NB4 (cell line): ENCODE results near the gene MAPRE3.

Experiments
- DNase-seq: peaks from one replicate; pipeline ENCODE4 v3.0.0; 2010; ENCODE audit warnings: low read depth
- H3K4me3 ChIP-seq: one replicate; pipeline ENCODE4 v1.5.1; 2011; ENCODE audit warnings: mild to moderate bottlenecking, low read depth, low read length, moderate library complexity
- MYC ChIP-seq: IDR thresholded peaks from 2 replicates; pipeline ENCODE4 v1.6.1; 2011; ENCODE audit warnings: low read depth, low read length
- POLR2A ChIP-seq: IDR thresholded peaks from 2 replicates; pipeline ENCODE4 v1.6.1; 2011; ENCODE audit warnings: mild to moderate bottlenecking; ENCODE audit not compliant: insufficient read length; ENCODE audit errors: extremely low read depth
- TF ChIP-seq, protein P1 (sequence below): IDR thresholded peaks from one replicate; pipeline ENCODE4 v1.5.1; 2012; ENCODE audit warnings: low read depth, low read length
- TF ChIP-seq, protein P2 (sequence below): IDR thresholded peaks from 2 replicates; pipeline ENCODE4 v1.6.1; 2011; ENCODE audit warnings: low read depth, low read length

Gene MAPRE3

DNA sequence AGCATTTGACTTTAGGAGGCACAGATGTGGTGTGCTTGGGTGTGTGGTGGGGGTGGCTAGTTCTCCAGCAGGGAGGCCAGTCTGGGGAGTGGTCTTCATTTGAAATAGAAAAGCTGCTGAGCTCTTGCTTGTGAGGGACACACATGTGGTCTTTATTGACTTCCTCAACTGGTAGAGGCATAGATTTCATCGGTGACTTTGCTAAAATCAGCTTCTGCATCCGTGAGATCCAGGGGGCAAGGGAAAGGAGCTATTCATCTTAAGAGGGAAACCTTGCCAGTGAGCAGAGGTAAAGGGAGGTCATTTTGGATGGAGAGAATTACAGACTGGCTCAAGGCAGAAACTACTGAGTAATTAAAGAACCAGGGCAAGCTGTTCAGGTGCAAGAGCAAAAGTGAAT, 4.7 kb downstream of the MAPRE3 start:
- H3K4me3 ChIP-seq, result no peak overlapping the region
- TF ChIP-seq, protein P1, sequence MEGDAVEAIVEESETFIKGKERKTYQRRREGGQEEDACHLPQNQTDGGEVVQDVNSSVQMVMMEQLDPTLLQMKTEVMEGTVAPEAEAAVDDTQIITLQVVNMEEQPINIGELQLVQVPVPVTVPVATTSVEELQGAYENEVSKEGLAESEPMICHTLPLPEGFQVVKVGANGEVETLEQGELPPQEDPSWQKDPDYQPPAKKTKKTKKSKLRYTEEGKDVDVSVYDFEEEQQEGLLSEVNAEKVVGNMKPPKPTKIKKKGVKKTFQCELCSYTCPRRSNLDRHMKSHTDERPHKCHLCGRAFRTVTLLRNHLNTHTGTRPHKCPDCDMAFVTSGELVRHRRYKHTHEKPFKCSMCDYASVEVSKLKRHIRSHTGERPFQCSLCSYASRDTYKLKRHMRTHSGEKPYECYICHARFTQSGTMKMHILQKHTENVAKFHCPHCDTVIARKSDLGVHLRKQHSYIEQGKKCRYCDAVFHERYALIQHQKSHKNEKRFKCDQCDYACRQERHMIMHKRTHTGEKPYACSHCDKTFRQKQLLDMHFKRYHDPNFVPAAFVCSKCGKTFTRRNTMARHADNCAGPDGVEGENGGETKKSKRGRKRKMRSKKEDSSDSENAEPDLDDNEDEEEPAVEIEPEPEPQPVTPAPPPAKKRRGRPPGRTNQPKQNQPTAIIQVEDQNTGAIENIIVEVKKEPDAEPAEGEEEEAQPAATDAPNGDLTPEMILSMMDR, result no peak
- TF ChIP-seq MYC, result no peak
- TF ChIP-seq, protein P2, sequence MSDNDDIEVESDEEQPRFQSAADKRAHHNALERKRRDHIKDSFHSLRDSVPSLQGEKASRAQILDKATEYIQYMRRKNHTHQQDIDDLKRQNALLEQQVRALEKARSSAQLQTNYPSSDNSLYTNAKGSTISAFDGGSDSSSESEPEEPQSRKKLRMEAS, result no peak
- no peak for TF ChIP-seq POLR2A
- DNase-seq, result no peak

DNA sequence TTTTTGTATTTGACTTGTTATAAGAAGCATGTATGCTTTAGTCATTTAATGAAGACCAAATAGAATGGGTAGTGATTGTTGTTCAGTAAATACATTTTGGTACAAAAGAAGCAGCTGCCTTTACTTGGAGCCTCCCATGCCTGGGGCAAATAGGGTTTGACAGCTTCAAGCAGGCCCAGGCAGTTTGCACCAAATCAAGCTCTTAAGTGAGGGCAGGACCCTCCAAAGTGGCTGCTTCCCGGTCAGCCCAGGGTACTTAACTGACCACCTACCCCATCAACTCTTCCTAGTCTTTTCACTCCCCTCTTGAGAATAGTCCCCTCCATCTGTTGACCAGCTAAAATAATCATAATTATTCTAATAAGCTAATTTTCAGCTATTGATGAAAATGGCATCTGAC, 5.2 kb downstream of the MAPRE3 start:
- no peak for DNase-seq
- TF ChIP-seq, protein P1, result no peak
- no peak for TF ChIP-seq POLR2A
- TF ChIP-seq, protein P2, result no peak
- no peak for TF ChIP-seq MYC
- no peak overlapping the region for H3K4me3 ChIP-seq

DNA sequence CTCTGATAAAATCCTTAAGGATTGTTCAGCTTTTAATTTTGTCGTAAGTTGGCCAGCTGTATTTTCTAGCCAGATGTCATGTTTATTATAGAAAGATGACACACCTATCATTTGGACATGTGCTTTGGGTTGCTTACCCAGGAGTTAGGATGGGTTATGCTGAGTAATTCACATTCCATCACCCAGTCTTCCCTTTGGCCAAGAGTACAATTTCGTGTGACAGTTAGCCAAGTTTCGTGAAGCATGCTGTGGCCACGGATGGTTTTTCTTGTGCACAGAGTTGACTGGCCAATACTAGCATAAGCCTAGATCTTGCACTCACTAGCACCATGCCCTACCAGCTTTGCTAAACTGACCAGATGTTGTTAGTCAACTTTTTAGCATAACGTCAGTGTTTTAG, 5.8 kb downstream of the MAPRE3 start:
- TF ChIP-seq MYC, result no peak
- TF ChIP-seq POLR2A, result no peak
- TF ChIP-seq, protein P2, result no peak
- TF ChIP-seq, protein P1, result no peak
- H3K4me3 ChIP-seq, result no peak overlapping the region
- DNase-seq, result no peak

DNA sequence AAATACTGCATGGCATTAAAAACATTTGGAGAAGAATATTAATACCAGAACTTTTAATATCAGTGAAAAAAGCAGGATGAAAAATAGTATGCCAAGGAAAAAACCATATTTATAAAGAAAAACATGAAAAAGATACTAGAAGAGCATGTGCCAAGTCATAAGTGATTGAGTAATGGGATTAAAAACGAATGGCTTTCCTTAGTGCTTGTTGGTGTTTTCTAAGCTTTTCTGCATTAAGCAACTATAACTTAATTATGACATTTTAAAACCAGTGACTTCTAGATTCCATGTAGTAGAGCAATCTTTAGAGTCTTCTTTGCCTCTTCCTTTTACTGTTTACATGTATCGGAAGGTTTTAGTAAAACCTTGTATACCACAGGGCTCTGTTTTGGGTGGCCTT, 6.6 kb downstream of the MAPRE3 start:
- DNase-seq, result no peak
- H3K4me3 ChIP-seq, result no peak overlapping the region
- TF ChIP-seq, protein P2, result no peak
- TF ChIP-seq POLR2A (no peak), MYC (no peak)
- TF ChIP-seq, protein P1, result no peak

DNA sequence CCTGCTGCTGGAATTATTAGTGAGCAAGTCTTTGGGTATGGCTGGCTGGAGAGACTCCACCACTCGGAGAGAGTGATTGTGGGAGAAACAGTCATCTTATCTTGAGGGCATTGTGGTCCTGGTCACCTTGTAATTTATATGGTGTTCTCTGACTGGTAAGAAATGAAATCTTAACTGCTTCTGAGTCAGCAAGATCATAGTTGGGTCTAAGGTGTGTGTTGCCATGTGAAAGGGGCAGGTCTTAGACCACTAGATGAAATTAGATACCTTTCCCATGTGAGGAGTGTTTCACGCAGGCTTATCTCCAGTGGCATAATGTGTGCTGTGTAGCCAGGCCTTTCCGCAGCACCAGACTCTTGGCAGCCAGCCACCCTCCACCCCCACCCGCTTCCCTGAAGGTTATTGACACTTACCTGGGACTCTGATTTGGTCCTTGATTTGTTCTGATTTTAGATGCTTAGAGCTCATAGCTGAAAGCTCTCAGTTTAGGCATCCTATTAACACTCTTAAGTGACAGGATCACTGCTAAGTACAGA, 7.7 kb downstream of the MAPRE3 start:
- no peak overlapping the region for H3K4me3 ChIP-seq
- TF ChIP-seq, protein P2, result no peak
- TF ChIP-seq, protein P1, result no peak
- TF ChIP-seq POLR2A, result no peak
- TF ChIP-seq MYC, result no peak
- no peak for DNase-seq

DNA sequence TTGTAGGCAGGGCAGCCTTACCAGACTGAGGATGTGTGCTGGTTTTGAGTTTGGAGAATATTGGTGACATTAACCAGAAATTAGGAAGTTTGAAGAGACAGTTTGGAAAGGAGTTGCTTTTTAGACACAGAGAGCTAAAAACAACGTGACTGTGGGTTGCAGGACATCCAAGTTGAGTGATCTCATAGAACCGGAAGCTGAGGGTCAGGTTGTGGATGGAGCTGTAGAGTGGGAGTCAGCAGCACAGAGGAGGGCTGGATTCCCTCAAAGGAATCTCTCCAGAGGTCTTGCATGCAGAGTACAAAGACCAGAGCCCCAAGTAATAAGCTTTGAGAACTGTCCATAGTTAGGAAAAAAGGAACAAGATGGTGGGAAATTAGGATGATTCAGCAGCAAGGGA, 9.3 kb downstream of the MAPRE3 start:
- peak; percentile 18 for DNase-seq
- no peak overlapping the region for H3K4me3 ChIP-seq
- TF ChIP-seq MYC, result no peak
- TF ChIP-seq POLR2A, result no peak
- TF ChIP-seq, protein P2, result no peak
- TF ChIP-seq, protein P1, result no peak
